IPS DF 19.7 (cell line): ENCODE data around the gene RRP8.

Experiments
- DNase-seq: peaks from one replicate; pipeline ENCODE4 v3.0.0-alpha.2; 2013; ENCODE audit warnings: low read depth, low spot score

The RRP8 gene

GRCh38 chr11:6617315-6617781, 13.9 kb upstream of the RRP8 start:
- DNase-seq: no peak

GRCh38 chr11:6616596-6617250, 13.3 kb upstream of the RRP8 start:
- no peak for DNase-seq

DNA sequence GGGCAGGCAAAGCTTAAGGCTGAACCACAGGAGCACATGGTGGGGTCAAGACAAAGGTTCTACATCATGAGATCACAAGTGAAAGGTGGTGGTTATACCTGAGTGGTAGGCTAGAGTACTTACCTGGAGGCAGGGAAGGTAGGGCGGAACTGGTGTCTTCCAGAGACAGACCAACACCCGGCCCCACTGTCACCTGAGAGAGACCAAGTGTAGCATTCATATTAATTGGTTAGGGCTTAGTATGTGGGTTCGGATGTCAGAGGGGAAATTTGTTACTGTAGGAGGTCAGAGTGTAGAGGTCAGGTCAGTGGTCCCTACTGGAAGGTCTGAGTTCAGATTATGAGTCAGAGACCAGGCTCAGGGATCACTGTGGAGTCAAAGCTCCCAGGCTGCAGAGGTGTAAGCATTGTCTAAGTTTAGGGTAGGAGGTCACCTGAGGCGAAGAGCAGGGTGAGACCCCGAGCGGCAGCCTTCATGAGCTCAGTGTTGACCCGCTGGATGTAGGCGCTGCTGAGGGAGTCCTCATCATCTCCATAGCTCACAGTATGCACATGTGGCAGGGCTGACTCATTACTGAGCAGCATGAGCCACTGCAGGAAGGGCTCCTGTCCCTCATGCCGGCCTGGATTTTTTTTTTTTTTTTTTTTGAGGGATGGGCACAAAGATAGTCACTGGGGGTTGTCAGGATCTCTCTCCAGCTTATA, 12.6 kb upstream of the RRP8 start:
- DNase-seq: no peak

DNA sequence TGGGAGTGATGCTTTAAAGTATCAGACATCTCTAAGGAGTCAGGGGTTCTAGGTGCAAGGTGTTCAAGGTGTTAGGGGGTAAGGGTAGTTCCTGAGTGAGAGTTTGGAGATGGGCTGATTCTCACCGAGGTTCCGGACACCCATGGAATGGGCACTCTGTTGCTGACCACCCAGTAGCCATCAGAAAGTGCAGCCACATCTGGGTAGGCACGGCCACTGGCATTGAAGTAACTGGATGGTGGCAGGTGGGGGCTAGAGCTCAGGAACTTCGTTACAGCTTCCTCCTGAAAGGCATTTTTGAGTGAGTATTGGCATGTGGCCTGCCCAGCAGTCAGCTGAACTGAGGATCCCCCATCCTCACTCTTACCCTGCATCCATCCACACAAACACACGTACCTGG, 11.6 kb upstream of the RRP8 start:
- DNase-seq: no peak

- DNase-seq: no peak
These were observed 11.0 kb upstream of the RRP8 start for GRCh38 chr11:6614446-6614845.

DNA sequence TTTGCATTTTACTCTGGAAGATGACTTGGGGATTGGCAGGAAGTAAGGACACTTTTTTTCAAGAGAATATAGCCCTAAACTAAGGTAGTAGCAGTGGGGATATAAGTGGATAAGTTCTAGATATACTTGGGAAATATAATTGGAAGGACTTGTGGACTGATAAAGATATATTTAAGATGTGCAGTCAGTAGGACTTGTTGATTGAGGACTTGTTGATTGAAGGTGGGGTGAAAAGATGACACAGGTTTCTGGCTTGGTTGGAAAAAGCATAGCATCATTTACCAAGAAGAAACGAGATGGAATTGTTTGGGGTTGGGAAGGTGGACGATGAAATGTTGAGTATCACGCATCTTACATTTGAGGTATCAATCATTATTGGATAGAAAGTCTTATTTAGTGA, 10.1 kb upstream of the RRP8 start:
- no peak for DNase-seq

DNA sequence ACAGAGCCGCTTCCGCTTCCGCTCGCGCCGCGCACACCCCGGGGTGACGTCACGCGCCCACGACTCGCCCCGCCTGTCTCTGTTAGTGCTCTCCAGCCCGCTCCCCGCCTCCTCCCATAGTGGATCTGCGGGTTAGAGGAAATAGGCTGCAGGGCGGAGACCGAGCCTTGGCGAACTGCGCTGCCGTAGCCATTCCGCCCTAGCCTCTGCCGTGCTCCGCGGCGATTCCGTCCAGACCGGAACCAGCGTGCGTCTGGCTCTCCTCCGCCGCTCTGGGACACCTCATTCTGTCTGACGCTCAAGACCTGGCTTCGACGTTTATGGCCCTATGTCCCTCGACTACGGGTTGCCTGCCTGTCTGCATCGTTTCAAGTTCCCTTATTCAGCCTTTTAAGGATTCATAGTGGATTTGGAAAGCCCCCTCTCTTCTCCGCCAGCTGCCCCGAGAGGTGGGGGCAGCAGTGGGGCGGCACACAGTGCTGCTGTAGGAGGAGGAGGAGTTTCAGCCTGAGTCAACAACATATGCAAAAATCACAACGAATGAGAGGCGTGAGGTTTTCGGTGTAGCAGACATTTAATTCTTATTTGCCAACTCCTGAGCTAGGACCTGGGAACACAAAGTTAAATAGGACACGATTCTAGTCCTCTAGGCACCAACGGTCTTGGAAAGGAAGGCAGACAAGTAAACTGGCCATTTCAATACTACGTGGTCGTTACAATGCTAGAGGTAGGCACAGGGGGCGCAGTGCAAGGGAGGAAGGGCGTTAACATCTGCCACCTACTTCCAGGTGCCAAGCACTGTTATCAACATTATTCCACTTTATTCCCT, 9.0 kb upstream of the RRP8 start, which contains the start of gene TAF10:
TAF10 (minus strand) TSS at position 4 of the 829 bp plus-strand sequence. CDS start 27 bp downstream, outside the sequence.
- DNase-seq: no peak

DNA sequence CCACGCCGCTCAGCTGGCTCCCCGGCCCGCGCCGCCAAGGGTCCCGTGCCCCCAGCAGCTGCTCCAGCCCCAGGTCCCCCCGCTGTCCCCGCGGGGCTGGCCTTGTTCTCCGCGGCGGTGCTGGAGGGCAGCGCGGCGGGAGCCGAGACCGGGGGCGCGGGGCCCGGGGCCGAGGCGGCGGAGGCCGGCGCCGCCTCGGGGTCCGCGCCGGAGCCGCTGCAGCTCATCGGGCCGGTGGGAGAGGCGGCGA, 8.5 kb upstream of the RRP8 start:
- DNase-seq: no peak

GRCh38 chr11:6611092-6611962, 7.9 kb upstream of the RRP8 start:
- no peak for DNase-seq

- DNase-seq: no peak
These were observed 7.2 kb upstream of the RRP8 start for GRCh38 chr11:6610591-6610990.

DNA sequence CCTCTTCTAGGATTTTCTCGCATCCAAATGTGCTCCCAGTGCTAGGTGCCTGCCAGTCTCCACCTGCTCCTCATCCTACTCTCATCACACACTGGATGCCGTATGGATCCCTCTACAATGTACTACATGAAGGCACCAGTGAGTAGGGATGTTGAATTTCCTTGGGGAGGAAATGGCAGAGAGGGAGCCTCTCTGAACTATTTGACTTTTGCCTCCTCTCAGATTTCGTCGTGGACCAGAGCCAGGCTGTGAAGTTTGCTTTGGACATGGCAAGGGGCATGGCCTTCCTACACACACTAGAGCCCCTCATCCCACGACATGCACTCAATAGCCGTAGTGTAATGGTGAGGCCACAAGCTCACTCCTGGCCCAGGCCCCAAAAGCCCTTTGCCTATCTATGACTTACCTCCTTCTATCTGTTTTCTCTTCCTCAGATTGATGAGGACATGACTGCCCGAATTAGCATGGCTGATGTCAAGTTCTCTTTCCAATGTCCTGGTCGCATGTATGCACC, 6.1 kb upstream of the RRP8 start:
- DNase-seq: no peak

GRCh38 chr11:6608726-6609501, 5.5 kb upstream of the RRP8 start:
- DNase-seq: no peak

GRCh38 chr11:6608011-6608410, 4.6 kb upstream of the RRP8 start:
- no peak for DNase-seq

DNA sequence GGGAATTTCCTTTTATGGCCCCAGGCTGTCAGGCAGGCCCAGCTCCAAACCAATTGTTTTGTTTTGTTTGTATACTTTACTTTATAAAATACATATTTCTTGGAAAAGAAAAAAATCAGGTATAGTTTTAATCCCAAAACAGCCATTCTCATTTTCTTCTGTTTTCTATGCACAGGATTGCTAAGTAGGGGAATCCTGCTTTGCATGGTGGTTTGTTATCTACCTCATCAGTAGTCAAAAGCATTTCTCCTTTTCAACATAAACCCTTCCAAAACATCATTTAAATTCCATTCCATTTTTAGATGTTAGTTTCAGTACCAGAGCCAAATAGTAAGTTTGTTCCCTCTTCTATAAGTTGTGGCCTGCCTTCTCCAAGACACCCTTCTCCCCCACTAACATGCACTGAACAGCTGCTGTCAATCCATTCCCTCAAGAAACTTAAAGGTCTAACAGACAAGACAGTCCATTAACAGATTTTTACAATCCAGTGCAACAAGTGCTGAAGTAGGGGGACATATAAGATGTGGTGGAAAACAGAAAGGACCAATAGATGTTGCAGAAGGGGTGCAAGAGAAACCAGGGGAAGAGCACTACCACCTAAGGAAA, 3.9 kb upstream of the RRP8 start:
- no peak for DNase-seq

GRCh38 chr11:6606471-6607189, 3.2 kb upstream of the RRP8 start:
- peak; percentile 91 for DNase-seq

DNA sequence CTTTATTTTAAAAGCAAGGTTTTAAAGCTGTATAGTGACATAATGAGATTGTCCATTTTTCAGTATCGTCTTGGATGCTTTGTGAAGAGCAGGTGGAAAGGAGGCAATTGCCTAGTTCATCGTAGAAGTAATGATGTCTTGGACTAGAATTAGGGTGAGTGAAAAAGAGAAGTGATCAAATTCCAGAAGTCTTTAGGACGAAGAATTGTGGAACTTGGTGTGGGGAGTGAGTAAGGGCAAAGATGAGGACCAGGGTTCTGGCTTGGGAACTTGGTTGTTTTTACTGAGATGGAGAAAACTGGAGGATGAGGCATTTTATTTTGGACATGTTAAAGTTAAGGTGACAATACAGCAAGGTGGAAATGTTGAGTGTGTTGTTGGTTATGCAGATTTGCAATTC, 1.4 kb upstream of the RRP8 start:
- no peak for DNase-seq

DNA sequence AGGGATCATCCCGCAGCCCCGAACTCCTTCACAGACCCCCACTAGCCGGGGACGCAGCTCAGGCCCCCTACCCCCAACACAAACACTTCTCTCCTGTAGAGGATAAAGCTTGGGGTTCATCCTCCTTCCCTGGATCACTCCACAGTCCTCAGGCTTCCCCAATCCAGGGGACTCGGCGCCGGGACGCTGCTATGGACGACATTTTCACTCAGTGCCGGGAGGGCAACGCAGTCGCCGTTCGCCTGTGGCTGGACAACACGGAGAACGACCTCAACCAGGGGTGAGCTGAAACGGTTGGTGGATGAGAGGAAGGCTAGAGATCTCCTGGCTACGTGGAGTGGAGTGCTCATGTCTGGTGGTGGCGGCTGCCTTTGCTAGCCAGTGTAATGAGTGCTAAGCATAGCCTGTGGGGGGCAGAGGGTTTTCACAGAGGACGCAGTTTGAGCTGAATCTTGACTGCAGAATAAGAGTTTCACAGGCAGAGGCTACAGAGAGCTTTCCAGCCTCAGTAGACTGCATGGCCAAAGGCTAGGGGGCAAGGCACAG, 738 bp upstream of the RRP8 start:
- no peak for DNase-seq

DNA sequence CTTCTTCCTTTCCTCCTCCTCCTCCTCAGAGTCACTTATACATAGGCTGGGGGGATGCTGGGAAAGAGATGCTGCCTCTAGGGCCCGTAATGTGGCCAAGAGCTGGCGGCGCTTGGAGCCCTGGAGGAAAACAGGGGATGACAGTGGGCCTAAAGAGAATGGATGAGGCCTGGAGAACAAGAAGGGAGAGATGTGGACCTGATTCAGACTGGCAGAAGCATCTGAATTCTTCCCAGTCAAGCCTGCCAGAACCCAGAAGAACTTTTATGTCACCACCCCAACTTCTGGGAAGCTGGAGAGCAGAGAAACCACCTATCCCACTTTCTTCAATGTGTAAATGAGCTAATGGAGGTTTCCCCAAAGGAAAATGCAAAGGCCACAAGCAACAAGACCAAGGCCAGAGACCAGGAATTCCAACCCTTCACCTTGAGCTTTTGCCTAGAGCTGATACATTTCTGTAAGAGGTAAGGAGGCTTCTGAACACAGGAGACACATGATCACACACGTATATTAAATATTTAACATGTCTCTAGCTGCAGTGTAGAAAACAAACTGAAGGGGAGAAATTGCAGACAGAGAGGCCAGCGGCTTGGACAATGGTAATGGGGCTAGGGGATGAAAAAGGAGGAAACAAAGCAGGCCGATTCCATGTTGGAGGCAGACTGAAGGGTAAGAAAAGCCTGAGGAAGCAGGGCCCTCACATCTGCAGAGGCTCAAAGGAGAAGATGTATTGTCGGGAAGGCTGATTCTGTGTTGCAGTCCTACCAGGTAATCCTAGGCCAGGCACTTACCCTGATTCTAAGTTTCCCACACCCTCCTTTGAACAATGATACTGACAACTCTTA, 1.1 kb downstream of the RRP8 start:
- DNase-seq: no peak
